Suprapubic skin (tissue), 3 donors: ENCODE measurements around the gene CACUL1.

Experiments
- CTCF ChIP-seq, 2 donors: fragments of 200-600 bp in 1 of 2; fragments of 450-650 bp in 1 of 2; sonication (generic) in 1 of 2; IDR thresholded peaks; one replicate each; pipeline ENCODE4 v1.5.1; 2016 to 2019; ENCODE audit warnings: antibody characterized with exemption in 2 of 2, mild to moderate bottlenecking in 1 of 2, moderate library complexity in 1 of 2
- EP300 ChIP-seq: sonication (generic); formaldehyde crosslinking; IDR thresholded peaks from one replicate; pipeline ENCODE4 v1.6.1; 2017; ENCODE audit warnings: antibody characterized with exemption

GRCh38 chr10:118672153-118672552 lies 82.6 kb downstream of the CACUL1 start:
- TF ChIP-seq EP300 (no peak), CTCF (IDR thresholded peaks at IDR 0.05) (no peak)
